SK-N-SH treated with all-trans-retinoic acid at 6 μM for 48 hours (cell line): ENCODE results near the gene SREK1.

Source experiments
- CSDC2 ChIP-seq: fragments of 250-450 bp; sonication (Bioruptor Pico); IDR thresholded peaks from 2 replicates; pipeline ENCODE4 v1.5.0; 2020; ENCODE audit warnings: mild to moderate bottlenecking, moderate library complexity
- ESRRG ChIP-seq: fragments of 250-450 bp; sonication (Bioruptor Pico); IDR thresholded peaks from 2 replicates; pipeline ENCODE4 v1.6.1; 2021; ENCODE audit warnings: mild to moderate bottlenecking
- OSR1 ChIP-seq: fragments of 250-450 bp; sonication (Bioruptor Pico); IDR thresholded peaks from 2 replicates; pipeline ENCODE4 v1.8.0; 2022; ENCODE audit warnings: moderate library complexity, mild to moderate bottlenecking, inconsistent platforms
- PPARA ChIP-seq: fragments of 250-450 bp; sonication (Bioruptor Pico); IDR thresholded peaks from 2 replicates; pipeline ENCODE4 v1.5.0; 2020; ENCODE audit warnings: mild to moderate bottlenecking, borderline replicate concordance
- RARB ChIP-seq: fragments of 250-450 bp; sonication (Bioruptor Pico); IDR thresholded peaks from 2 replicates; pipeline ENCODE4 v1.8.0; 2021; ENCODE audit warnings: mild to moderate bottlenecking, moderate library complexity
- SNAI2 ChIP-seq: fragments of 250-450 bp; sonication (Bioruptor Pico); IDR thresholded peaks from 2 replicates; pipeline ENCODE4 v1.5.0; 2020; ENCODE audit warnings: mild to moderate bottlenecking, moderate library complexity
- ZC3H10 ChIP-seq: fragments of 250-450 bp; sonication (Bioruptor Pico); IDR thresholded peaks from 2 replicates; pipeline ENCODE4 v1.5.1; 2021; ENCODE audit warnings: mild to moderate bottlenecking, moderate library complexity
- ZFP3 ChIP-seq: fragments of 250-450 bp; sonication (Bioruptor Pico); IDR thresholded peaks from 2 replicates; pipeline ENCODE4 v1.5.0; 2020; ENCODE audit warnings: mild to moderate bottlenecking, moderate library complexity
- ZNF70 ChIP-seq: fragments of 450-650 bp; formaldehyde crosslinking; IDR thresholded peaks from 2 replicates; pipeline ENCODE4 v1.5.0; 2020; ENCODE audit warnings: mild to moderate bottlenecking, moderate library complexity

DNA sequence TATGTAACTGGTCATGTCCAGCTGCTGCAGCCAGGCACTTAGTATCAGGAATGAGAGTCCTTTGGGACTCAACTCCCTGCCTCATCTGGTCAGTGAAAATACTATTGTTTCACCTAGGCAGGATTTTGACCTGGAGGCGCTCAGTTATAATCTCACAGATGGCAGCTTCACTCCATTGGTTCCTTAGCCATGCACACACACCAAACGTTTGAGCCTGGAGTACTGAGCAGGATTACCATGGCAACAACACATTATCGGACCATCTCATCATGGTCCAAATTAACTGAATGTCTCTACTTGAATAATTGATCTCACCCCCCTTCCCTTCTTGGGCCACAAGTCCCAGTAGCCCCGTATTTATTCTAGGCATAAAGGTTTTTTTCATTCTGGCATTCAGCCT is 15.0 kb upstream of the SREK1 start:
- TF ChIP-seq RARB (CRISPR knock-in tag) (no peak), ESRRG (no peak), ZNF70 (CRISPR knock-in tag) (no peak), ZC3H10 (no peak), OSR1 (CRISPR knock-in tag) (no peak), CSDC2 (CRISPR knock-in tag) (no peak), ZFP3 (CRISPR knock-in tag) (no peak), SNAI2 (CRISPR knock-in tag) (no peak), PPARA (CRISPR knock-in tag) (no peak)
